GM18873 (cell line): ENCODE measurements around the gene SELENOT.
"Not testable (repeated sequence)": the region's sequence is repeated elsewhere in the genome, so short reads cannot be mapped to it uniquely, and the experiment has no call there.

Experiments
- ATAC-seq: cut with Tn5 transposase; IDR thresholded peaks from one replicate; pipeline ENCODE4 v1.9.1; 2021; ENCODE audit warnings: mild to moderate bottlenecking, moderate library complexity, moderate number of reproducible peaks; ENCODE audit not compliant: unreplicated experiment, low FRiP score

SELENOT gene

DNA sequence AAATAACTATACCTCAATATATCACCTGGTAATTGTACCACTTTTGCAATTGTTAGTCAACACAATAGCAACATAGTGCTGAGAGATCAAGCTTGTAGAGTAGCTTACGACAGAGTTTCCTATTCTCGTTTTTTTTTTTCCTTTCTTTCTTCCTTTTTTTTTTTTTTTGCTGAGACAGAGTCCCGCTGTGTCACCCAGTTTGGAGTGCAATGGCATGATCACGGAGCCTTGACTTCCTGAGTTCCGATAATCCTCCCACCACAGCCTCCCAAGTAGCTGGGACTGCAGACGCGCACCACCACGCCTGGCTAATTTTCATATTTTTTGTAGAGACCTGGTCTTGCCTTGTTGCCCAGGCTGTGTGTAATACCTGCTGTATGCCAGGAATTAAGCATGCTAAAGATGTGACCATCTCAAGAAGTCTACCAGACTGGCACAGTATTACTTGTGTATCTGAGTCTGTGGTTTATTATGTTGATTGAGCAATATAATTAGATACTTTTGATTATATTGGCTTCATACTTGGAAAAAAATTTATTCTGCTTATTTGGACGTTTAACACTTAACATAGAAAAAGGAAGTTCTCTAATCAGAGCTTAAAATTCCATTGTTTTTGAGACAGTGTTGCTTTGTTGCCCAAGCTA is 3.0 kb downstream of the SELENOT start:
- ATAC-seq: no peak

GRCh38 chr3:150607267-150608065 is 4.3 kb downstream of the SELENOT start:
- ATAC-seq: no peak

- ATAC-seq: no peak
These were observed 6.9 kb downstream of the SELENOT start for GRCh38 chr3:150609988-150610387.

DNA sequence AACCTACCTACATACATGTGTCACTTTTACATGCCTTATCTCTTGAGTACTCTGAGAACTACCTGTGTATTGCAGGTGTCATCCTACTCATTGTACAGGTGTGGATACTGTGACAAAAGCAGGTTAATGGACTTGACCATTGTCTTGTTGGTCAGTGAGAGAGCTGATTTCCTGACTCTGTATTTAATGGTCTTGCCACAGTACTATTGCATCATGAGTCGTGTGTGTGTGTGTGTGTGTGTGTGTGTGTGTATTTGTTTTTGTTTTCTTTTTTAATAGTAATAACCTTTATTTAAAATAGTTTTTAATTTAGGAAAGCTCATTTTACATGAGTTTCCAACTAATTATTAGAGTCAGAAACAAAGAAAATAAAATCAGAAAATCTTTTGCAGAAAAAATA is 7.7 kb downstream of the SELENOT start:
- ATAC-seq: no peak

DNA sequence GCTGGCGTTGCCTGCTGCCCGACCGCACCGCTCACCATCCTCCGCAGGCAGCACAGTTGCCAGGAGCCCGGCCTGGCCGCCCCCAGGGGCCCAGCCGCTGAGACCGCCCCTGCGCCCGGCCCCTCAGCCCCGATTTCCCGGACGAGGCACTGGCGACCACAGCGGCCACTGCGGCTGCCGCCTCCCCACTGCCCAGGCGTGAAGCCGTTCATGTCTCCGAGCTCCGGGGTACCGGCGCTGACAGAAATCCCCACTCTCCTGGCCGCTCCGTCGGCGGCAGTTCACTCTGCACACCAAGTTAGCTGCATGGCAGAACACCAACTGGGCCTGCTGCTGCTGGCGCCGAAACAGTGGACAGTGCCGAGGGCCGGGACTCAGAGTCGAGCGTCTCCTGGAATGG is 8.5 kb downstream of the SELENOT start:
- no peak for ATAC-seq

DNA sequence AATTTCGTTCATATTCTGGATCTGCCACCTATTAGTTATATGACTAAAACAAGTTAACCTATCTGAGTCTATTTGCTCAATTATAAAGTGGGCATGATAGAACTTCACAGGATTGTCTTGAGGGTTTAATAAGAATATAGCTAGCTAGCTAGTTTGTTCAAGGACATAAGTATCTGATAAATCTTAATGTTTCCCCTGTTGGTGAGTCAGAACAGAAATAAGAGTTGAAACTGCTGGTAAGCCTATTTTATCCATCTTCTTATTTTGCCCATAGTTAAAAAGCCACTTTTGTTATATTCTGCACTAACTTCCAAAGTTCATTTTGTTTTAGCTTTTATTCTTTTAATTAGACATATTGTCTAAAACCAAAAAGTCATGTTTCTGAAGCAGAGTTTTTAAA is 9.4 kb downstream of the SELENOT start:
- no peak for ATAC-seq

DNA sequence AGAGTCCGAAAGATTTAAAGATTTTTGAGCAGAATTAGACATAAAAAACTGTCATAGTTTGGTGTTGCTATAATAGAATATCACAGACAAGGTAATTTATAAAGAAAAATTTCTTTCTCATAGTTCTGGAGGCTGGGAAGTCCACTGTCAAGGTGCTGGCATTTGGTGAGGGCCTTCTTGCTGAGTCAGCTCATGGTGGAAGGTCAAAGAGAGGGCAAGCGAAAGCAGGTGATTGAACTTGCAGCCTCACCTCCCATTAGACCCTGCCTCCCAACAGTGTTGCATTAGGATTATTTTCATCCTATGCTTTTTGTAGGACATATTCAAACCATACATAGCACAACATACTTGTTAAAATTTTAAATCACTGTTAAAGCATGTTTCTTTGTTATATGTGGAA is 9.9 kb downstream of the SELENOT start:
- ATAC-seq: no peak

DNA sequence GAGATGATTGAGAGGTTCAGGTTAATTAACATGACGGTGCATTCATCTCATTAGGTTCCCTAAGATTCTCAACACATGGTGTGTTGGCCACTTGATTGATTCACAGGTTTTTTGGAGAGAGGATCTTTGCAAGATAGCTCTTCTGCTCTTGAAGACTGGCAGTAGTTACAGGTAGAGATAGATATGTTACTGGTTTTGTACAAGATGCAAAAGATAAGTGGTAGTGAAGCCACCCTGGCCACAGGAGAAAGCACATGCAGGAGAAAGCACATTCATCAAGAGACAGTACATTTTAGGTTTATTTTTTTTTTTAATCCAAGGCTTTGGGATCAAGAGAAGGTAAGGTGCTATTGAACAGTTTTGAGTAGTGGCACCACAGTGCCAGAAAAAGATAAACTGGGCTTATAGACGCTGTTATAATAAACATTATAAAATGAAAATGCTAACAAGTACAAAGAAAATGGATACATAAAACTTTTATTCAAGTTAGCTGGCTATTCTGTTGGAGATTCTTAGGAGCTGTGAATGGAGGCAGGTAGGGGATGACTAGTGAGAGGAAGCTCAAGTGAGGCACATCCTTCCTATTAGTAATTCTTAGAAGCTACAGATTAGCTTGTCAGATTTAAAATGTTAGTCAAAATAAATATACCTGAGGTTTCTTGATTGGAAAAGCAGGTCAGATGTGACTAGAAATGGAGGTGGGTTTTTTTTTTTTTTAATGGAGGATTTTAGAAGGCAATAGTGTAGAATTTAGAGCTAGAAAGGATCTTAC is 10.8 kb downstream of the SELENOT start:
- ATAC-seq: no peak

DNA sequence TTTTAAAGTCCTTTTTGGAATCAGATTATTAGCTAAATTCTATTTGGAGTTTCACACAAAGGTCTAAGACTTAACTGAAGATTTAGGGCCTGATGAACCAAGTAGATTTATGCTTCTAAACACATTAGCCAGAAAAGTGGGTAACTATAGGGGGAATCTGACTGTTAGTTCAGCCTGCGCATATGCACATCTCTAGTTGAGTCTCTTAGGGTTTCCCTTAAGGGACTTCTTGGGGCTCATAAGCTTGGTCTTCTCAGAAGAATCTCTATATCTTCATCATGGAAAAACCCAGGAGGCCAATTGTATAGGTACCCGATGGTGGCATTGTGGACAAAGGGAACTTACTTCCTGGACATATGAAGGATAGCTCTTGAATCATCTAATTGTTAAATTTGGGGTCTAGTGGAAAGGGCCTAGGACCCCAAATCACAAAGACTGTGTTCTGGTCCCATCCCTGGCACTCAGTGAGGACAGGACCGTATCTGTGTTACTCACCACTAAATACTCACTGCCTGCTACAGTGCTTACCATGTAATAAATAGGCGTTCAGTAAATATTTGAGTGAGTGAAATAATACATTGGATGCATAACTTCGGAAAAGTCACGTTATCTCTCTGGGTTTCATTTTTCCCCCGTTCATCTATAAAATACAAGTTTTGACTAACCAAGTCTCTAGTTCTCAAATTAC is 17.0 kb downstream of the SELENOT start:
- no peak for ATAC-seq

DNA sequence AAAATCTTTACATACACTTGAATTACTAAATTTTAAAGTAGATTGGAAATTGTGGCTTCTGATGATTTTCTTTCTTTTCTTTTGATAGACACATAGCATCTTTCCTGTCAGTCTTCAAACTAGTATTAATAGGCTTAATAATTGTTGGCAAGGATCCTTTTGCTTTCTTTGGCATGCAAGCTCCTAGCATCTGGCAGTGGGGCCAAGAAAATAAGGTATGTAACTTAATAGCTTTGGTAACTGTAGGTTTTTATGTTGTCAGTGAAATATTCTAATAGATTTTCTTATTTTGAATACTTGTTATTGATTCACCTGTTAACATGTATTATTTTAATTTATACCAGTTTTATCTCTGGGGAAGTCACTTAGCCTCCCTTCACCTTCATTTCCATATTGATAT is 19.8 kb downstream of the SELENOT start:
- not testable (repeated sequence) for ATAC-seq

DNA sequence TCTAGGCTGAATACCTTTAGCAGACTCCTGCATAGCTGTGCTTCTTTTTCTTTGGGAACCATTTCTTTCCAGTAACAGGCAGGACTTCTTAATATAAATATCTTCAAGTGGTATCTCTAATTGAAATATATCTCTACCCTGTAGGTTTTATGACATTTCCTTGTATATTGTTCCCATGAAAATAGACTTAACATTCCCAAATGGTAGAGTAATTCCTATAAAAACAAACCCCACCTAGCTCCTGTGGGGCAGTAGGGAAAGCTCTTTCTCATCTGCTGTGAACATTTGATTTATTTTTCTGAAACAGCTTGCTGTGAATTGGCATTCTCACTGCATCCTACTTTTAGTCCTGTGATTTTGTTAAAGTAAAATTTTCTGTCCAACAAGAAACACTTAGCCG is 20.8 kb downstream of the SELENOT start:
- no peak for ATAC-seq

DNA sequence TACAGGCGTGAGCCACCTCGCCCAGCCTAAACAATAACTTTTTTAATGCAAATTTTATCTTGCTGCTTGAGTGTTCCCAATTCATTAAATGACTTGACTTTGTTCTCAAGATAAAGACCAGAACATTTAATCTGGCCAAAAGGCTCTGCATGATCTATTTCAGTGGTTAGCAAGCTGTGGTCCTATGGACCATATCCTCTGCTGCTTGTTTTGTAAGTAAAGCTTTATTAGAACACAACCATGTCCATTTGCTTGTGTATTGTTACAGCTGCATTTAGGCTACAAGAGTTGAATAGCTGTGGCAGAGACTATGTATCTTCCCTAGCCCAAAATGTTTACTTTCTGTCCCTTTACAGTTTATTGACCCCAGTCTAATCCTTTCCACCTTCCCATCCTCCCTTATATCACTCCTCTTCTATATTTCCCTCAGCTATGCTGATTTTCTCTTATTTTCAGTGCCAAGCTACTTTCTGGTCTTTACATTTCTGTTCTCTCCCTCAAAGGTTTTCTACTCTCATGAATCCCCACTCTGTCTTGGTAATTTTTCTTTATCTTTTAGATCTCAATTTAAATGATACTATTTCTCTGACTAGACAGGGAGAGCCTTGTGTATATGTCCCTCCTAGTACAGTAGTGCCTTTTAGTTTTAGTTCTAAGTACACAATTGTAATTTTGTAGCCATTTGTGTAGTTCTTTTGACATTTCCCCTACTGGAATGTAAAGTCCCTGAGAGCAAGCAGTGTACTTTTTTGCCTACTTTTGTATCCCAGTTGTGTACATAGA is 23.2 kb downstream of the SELENOT start:
- ATAC-seq: no peak

DNA sequence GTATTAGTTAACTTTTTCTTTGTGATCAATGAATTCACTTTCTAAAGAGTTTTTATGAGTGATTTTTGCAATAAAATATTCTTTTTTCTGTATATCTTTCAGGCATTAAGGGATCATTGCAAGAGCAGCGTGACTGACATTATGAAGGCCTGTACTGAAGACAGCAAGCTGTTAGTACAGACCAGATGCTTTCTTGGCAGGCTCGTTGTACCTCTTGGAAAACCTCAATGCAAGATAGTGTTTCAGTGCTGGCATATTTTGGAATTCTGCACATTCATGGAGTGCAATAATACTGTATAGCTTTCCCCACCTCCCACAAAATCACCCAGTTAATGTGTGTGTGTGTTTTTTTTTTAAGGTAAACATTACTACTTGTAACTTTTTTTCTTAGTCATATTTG is 24.4 kb downstream of the SELENOT start:
- ATAC-seq: no peak

DNA sequence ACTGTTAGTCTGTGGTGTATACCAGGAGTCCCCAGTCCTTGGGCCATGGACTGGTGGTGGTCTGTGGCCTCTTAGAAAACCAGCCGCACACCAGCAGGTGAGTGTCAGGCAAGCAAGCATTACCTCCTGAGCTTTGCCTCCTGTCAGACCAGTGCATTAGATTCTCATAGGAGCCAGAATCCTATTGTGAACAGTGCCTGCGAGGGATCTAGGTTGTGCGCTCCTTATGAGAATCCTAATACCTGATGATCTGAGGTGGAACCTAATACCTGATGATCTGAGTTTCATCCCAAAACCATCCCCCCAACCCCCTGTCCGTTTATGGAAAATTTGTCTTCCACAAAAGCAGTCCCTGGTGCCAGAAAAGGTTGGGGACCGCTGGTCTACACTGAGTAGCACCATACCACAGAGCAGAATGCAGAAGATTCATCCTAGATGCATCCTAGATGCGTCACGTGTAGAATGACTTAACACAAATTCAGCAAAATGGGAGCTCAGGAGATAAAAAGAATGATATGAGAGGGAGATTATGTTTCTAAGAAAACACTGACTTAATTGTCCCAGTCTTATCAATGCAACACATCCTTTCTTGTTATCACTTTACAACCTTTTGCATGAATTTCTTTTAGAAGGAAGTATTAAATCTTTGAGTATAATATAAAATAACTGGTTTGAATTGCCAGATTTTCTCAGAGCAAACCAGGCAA is 28.5 kb downstream of the SELENOT start:
- ATAC-seq: no peak

DNA sequence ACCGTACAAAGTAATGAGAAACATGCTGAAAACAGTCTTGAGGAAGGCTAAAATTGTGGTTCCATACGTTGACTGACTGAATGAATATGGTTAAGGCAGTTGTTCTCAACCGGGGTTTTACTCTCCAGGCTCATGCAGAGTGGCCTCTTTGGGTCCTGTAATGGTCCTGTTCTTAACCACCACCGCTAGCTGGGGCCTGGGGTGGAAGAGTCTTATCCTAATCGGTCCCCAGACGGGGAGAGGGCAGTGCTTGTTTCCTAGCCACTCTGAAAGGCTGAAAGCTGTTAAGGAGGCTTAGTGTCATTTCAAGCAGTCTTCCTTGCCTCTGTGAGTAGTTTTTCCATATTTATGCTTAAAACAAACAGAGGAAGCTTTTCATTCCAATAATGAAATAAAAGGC is 32.0 kb downstream of the SELENOT start:
- no peak for ATAC-seq

DNA sequence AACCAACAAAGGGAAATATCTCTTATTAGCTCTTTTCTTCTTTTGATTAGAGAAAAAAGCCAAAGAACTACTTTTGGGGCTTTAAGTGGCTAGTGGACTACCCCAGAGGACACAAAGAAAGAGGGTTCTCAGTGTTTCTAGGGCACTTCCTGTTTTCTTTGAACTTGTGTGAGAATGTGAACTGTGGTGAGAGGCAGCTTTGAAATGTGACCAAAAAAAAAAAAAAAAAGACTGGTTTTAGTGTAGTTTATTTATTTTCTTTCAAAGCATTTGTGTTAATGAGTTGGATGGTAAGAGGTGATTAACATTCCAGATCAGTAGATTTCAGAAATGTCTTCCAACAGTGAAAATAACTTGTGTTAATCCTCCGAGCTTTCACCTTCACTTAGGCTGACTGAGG is 32.4 kb downstream of the SELENOT start:
- no peak for ATAC-seq

- ATAC-seq: no peak
These were observed 33.1 kb downstream of the SELENOT start for GRCh38 chr3:150636258-150636657.

DNA sequence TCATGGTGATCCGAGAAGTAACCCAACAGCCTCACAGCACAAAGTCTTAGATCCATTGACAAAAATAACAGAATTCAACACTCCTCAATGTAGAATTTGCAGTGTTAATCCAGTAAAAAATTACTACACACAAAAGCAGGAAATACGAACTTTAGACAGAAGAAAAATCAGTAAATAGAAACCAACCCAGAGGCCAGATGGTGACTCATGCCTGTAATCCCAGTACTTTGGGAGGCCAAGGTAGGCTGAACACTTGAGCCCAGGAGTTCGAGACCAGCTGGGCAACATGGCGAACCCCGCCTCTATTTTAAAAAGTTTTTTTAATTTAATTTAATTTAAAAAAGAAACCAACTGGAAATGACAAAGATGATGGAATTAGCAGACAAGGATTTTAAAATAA is 36.1 kb downstream of the SELENOT start:
- no peak for ATAC-seq

- no peak for ATAC-seq
These were observed 37.1 kb downstream of the SELENOT start for GRCh38 chr3:150640256-150640655.
